HL-60 (cell line): ENCODE results near the gene IFNGR2.

Source experiments
- DNase-seq, 2 experiments: peaks; one replicate each; pipeline ENCODE4 v3.0.0-alpha.2; 2010 to 2020; ENCODE audit warnings: low read depth in 1 of 2, low spot score in 1 of 2
- H3K27ac ChIP-seq: fragments of 250-450 bp; sonication (Bioruptor Pico); replicated peaks from 2 replicates; pipeline ENCODE4 v1.5.1; 2020; ENCODE audit warnings: mild to moderate bottlenecking, moderate library complexity
- H3K27me3 ChIP-seq: fragments of 250-450 bp; sonication (Bioruptor Pico); 2 replicates; pipeline ENCODE4 v1.5.1; 2021; ENCODE audit warnings: mild to moderate bottlenecking, moderate library complexity; ENCODE audit not compliant: insufficient read depth, poor library complexity, severe bottlenecking
- H3K4me3 ChIP-seq: replicated peaks from 2 replicates; pipeline ENCODE4 v1.5.1; 2011; ENCODE audit warnings: mild to moderate bottlenecking, control low read depth, low read length; ENCODE audit not compliant: insufficient read depth
- CTCF ChIP-seq: IDR thresholded peaks from one replicate; pipeline ENCODE4 v1.5.1; 2011; ENCODE audit warnings: low read length, control low read depth, inconsistent platforms; ENCODE audit not compliant: insufficient read depth
- GABPA ChIP-seq: IDR thresholded peaks from 2 replicates; pipeline ENCODE4 v1.6.1; 2012; ENCODE audit warnings: low read depth
- POLR2AphosphoS5 ChIP-seq: IDR thresholded peaks from 2 replicates; pipeline ENCODE4 v1.6.1; 2012; ENCODE audit warnings: low read depth
- REST ChIP-seq: IDR thresholded peaks from 2 replicates; pipeline ENCODE4 v1.6.1; 2012; ENCODE audit warnings: low read depth; ENCODE audit not compliant: insufficient replicate concordance
- SPI1 ChIP-seq: IDR thresholded peaks from 2 replicates; pipeline ENCODE4 v1.6.1; 2012; ENCODE audit warnings: low read depth, mild to moderate bottlenecking, borderline replicate concordance

The IFNGR2 gene

GRCh38 chr21:33427051-33427450 lies 23.8 kb downstream of the IFNGR2 start:
- no peak overlapping the region for H3K27ac ChIP-seq
- DNase-seq = no peak
- TF ChIP-seq GABPA (no peak), CTCF (no peak), POLR2AphosphoS5 (no peak), REST (no peak), SPI1 (no peak)
- no peaks in the 10 kb centered on the region for H3K27me3 ChIP-seq
- H3K4me3 ChIP-seq = no peak overlapping the region

GRCh38 chr21:33428669-33429068 lies 25.5 kb downstream of the IFNGR2 start:
- DNase-seq = no peak

GRCh38 chr21:33430858-33431257 lies 27.6 kb downstream of the IFNGR2 start:
- no peak overlapping the region for H3K4me3 ChIP-seq
- no peaks in the 10 kb centered on the region for H3K27me3 ChIP-seq
- no peak for DNase-seq
- no peak for TF ChIP-seq POLR2AphosphoS5
- no peak for TF ChIP-seq REST
- no peak for TF ChIP-seq SPI1
- TF ChIP-seq GABPA = no peak
- TF ChIP-seq CTCF = no peak
- H3K27ac ChIP-seq = no peak overlapping the region

More at GRCh38 chr21:33428669-33429068, 25.5 kb downstream of the IFNGR2 start:
- Histone ChIP-seq H3K4me3 (no peak overlapping the region), H3K27me3 (no peaks in the 10 kb centered on the region), H3K27ac (no peak overlapping the region)
- TF ChIP-seq SPI1 (no peak), REST (no peak), POLR2AphosphoS5 (no peak), CTCF (no peak), GABPA (no peak)
